Measurements from ENCODE around the gene PCK2.

Gene PCK2

GRCh38 chr14:24082411-24083080 lies 11.6 kb upstream of the PCK2 start:
- Histone ChIP-seq H3K36me3 (ENCODE audit: control insufficient read depth, insufficient read depth, low read length) (no peaks in the 10 kb centered on the region), H3K79me2 (no peaks in the 10 kb centered on the region), H2AFZ (peak overlapping the region; percentile 96), H3K27me3 (ENCODE audit: control insufficient read depth, insufficient read depth, low read length) (no peaks in the 10 kb centered on the region), H3K4me3 (ENCODE audit: low read depth, low read length) (no peak overlapping the region), H3K4me1 (peaks cover 24% of the 10 kb centered on the region), H3K4me2 (ENCODE audit: low read length) (no peak overlapping the region), H3K27ac (peak overlapping the region; percentile 97), H3K9me3 (ENCODE audit: control insufficient read depth, low read length) (no peaks in the 10 kb centered on the region), H3K9ac (no peak overlapping the region)
- no peak for TF ChIP-seq CTCF (IDR thresholded peaks at IDR 0.05)

- Histone ChIP-seq H3K36me3 (ENCODE audit: control insufficient read depth, insufficient read depth, low read length) (no peaks in the 10 kb centered on the region), H2AFZ (no peak overlapping the region), H3K79me2 (no peaks in the 10 kb centered on the region), H3K4me3 (ENCODE audit: low read depth, low read length) (no peak overlapping the region), H3K27ac (no peak overlapping the region), H3K9me3 (ENCODE audit: control insufficient read depth, low read length) (no peaks in the 10 kb centered on the region), H3K27me3 (ENCODE audit: control insufficient read depth, insufficient read depth, low read length) (no peaks in the 10 kb centered on the region), H3K9ac (no peak overlapping the region), H3K4me1 (peaks cover 24% of the 10 kb centered on the region), H3K4me2 (ENCODE audit: low read length) (no peak overlapping the region)
- TF ChIP-seq CTCF (IDR thresholded peaks at IDR 0.05) = no peak
These were observed 10.6 kb upstream of the PCK2 start for GRCh38 chr14:24083462-24083861.

GRCh38 chr14:24084440-24084839 lies 9.7 kb upstream of the PCK2 start:
- TF ChIP-seq CTCF (IDR thresholded peaks at IDR 0.05) = no peak

GRCh38 chr14:24085215-24085614 lies 8.9 kb upstream of the PCK2 start:
- Histone ChIP-seq H3K9me3 (ENCODE audit: control insufficient read depth, low read length) (no peaks in the 10 kb centered on the region), H3K4me1 (peaks cover 20% of the 10 kb centered on the region), H3K79me2 (no peaks in the 10 kb centered on the region), H2AFZ (no peak overlapping the region), H3K4me2 (ENCODE audit: low read length) (no peak overlapping the region), H3K27ac (no peak overlapping the region), H3K27me3 (ENCODE audit: control insufficient read depth, insufficient read depth, low read length) (no peaks in the 10 kb centered on the region), H3K36me3 (ENCODE audit: control insufficient read depth, insufficient read depth, low read length) (no peaks in the 10 kb centered on the region), H3K9ac (no peak overlapping the region), H3K4me3 (ENCODE audit: low read depth, low read length) (no peak overlapping the region)
- TF ChIP-seq CTCF (IDR thresholded peaks at IDR 0.05) = no peak

More at GRCh38 chr14:24084440-24084839, 9.7 kb upstream of the PCK2 start:
- H3K4me3 ChIP-seq (ENCODE audit: low read depth, low read length) = no peak overlapping the region
- H3K27ac ChIP-seq = no peak overlapping the region
- no peaks in the 10 kb centered on the region for H3K36me3 ChIP-seq (ENCODE audit: control insufficient read depth, insufficient read depth, low read length)
- H3K4me1 ChIP-seq = peaks cover 24% of the 10 kb centered on the region
- H3K9ac ChIP-seq = no peak overlapping the region
- no peaks in the 10 kb centered on the region for H3K79me2 ChIP-seq
- H3K9me3 ChIP-seq (ENCODE audit: control insufficient read depth, low read length) = no peaks in the 10 kb centered on the region
- H3K4me2 ChIP-seq (ENCODE audit: low read length) = no peak overlapping the region
- no peak overlapping the region for H2AFZ ChIP-seq
- no peaks in the 10 kb centered on the region for H3K27me3 ChIP-seq (ENCODE audit: control insufficient read depth, insufficient read depth, low read length)

Data from parathyroid adenoma (tissue), 2 donors.